ENCODE results near the gene SPINT3.
A peak's percentile ranks its signal among the peaks of the same experiment; 100 is the strongest.

Gene SPINT3

GRCh38 chr20:45509091-45509490, 6.3 kb downstream of the SPINT3 start:
- DNase-seq = no peak
- H3K27me3 ChIP-seq (replicated peaks; ENCODE audit: insufficient read depth, low read length) = no peaks in the 10 kb centered on the region
- H3K4me3 ChIP-seq (ENCODE audit: low read length) = no peak overlapping the region
- H3K79me2 ChIP-seq (ENCODE audit: low read length) = no peaks in the 10 kb centered on the region
- H3K9me3 ChIP-seq (replicated peaks; ENCODE audit: insufficient read depth, low read length) = no peaks in the 10 kb centered on the region
- H3K4me1 ChIP-seq (ENCODE audit: low read length) = peaks cover 20% of the 10 kb centered on the region
- TF ChIP-seq EZH2phosphoT487 (IDR thresholded peaks at IDR 0.05; ENCODE audit: low read length) (no peak), EZH2 (optimal IDR thresholded peaks at IDR 0.05; ENCODE audit: low read depth, low read length) (no peak)
- TF ChIP-seq, protein P1, sequence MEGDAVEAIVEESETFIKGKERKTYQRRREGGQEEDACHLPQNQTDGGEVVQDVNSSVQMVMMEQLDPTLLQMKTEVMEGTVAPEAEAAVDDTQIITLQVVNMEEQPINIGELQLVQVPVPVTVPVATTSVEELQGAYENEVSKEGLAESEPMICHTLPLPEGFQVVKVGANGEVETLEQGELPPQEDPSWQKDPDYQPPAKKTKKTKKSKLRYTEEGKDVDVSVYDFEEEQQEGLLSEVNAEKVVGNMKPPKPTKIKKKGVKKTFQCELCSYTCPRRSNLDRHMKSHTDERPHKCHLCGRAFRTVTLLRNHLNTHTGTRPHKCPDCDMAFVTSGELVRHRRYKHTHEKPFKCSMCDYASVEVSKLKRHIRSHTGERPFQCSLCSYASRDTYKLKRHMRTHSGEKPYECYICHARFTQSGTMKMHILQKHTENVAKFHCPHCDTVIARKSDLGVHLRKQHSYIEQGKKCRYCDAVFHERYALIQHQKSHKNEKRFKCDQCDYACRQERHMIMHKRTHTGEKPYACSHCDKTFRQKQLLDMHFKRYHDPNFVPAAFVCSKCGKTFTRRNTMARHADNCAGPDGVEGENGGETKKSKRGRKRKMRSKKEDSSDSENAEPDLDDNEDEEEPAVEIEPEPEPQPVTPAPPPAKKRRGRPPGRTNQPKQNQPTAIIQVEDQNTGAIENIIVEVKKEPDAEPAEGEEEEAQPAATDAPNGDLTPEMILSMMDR (IDR thresholded peaks at IDR 0.05; ENCODE audit: low read length) = no peak
- no peaks in the 10 kb centered on the region for H3K36me3 ChIP-seq (replicated peaks; ENCODE audit: insufficient read depth, low read length)
- H2AFZ ChIP-seq (ENCODE audit: low read length) = no peak overlapping the region
- no peaks in the 10 kb centered on the region for H4K20me1 ChIP-seq (ENCODE audit: insufficient read depth, low read length)
- peaks cover 9% of the 10 kb centered on the region; the same call in 1 of the 2 replicates for H3F3A ChIP-seq (ENCODE audit: insufficient read depth, low read length)
- H3K9me2 ChIP-seq (replicated peaks; ENCODE audit: insufficient read depth, low read length) = no peaks in the 10 kb centered on the region
- H3K4me2 ChIP-seq (ENCODE audit: low read depth, low read length) = no peak overlapping the region
- H3K27ac ChIP-seq (ENCODE audit: low read length) = no peak overlapping the region
- H3K9ac ChIP-seq (ENCODE audit: low read length) = no peak overlapping the region

DNA sequence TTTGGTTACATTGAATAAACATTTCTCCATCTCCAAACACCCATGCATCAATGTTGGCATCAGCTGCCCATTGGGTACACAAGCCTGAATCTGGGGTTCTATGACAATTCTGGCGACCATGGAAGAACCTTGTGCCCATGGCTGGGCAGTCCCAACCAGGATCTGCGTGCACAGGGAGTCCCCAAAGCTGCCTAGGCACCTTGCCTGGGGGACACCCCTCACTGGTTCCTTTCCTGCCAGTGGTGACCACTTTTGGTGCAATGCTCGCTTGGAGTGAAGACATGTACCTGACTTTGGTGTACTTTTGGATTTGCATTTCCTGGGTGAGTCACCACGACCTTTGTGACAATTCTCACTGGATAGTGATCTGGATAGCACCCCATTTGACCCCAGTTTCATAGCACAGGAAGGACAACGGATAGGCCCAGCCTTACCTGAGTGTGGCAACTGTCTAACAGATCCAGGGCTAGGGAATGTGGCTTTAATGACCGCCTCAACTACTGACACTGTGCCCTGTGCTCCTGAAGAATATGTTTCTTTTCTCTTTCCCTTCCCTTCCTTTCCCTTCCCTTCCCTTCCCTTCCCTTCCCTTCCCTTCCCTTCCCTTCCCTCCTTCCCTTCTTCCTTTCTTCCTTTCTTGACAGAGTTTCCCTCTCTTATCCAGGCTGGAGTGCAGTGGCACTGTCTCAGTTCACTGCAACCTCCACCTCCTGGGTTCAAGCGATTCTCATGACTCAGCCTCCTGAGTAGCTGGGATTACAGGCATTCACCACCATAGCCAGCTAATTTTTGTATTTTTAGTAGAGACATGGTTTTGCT, 7.1 kb downstream of the SPINT3 start:
- H3F3A ChIP-seq (ENCODE audit: insufficient read depth, low read length) = peaks cover 9% of the 10 kb centered on the region; the same call in 1 of the 2 replicates
- H4K20me1 ChIP-seq (ENCODE audit: insufficient read depth, low read length) = no peaks in the 10 kb centered on the region
- TF ChIP-seq EZH2phosphoT487 (IDR thresholded peaks at IDR 0.05; ENCODE audit: low read length) (no peak), EZH2 (optimal IDR thresholded peaks at IDR 0.05; ENCODE audit: low read depth, low read length) (no peak)
- TF ChIP-seq, protein P1 (IDR thresholded peaks at IDR 0.05; ENCODE audit: low read length) = no peak
- no peaks in the 10 kb centered on the region for H3K9me3 ChIP-seq (replicated peaks; ENCODE audit: insufficient read depth, low read length)
- no peak overlapping the region for H3K27ac ChIP-seq (ENCODE audit: low read length)
- H3K4me1 ChIP-seq (ENCODE audit: low read length) = peaks cover 20% of the 10 kb centered on the region
- H3K27me3 ChIP-seq (replicated peaks; ENCODE audit: insufficient read depth, low read length) = no peaks in the 10 kb centered on the region
- no peak overlapping the region for H3K9ac ChIP-seq (ENCODE audit: low read length)
- no peak overlapping the region for H3K4me3 ChIP-seq (ENCODE audit: low read length)
- no peak for DNase-seq
- no peaks in the 10 kb centered on the region for H3K9me2 ChIP-seq (replicated peaks; ENCODE audit: insufficient read depth, low read length)
- H3K36me3 ChIP-seq (replicated peaks; ENCODE audit: insufficient read depth, low read length) = no peaks in the 10 kb centered on the region
- H2AFZ ChIP-seq (ENCODE audit: low read length) = no peak overlapping the region
- no peaks in the 10 kb centered on the region for H3K79me2 ChIP-seq (ENCODE audit: low read length)
- no peak overlapping the region for H3K4me2 ChIP-seq (ENCODE audit: low read depth, low read length)

DNA sequence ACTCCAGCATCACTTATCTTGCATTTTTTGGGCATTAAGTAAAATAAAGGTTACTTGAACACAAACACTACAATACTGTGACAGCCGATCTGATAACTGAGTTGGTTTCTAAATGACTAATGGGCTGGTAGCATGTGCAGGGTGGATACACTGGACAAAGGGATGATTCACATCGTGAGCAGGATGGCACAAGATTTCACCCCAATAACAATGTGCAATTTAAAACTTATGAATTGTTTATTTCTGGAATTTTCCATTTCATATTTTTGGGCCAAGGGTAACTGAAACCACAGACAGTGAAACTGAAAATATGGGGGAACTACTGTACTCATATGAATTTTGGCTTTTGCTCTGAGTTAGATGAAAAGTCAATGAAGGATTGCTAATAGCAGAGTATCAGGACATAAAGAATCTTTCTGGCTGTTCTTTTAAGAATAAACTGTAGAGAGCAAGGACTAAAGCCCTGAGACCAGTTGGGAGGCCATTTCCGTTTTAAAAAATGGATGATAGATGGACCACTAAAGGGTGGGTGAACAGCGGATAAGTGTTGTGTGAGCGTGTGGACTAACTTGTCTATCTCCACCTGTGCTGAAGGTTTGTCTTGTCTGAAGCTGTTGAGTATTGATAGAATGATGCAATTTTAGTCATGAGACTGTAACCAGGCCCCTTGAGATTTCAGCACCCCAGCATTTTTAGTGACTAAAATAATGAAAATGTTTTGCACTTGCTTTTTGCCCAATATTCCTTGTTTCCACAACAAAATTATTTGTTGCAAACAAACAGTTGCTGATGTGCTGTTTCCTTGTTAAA, 8.2 kb downstream of the SPINT3 start:
- Histone ChIP-seq H2AFZ (ENCODE audit: low read length) (no peak overlapping the region), H3K9me2 (replicated peaks; ENCODE audit: insufficient read depth, low read length) (no peaks in the 10 kb centered on the region), H3K27ac (ENCODE audit: low read length) (peak overlapping the region; percentile 14; the same call in 1 of the 2 replicates), H3K9ac (ENCODE audit: low read length) (no peak overlapping the region), H4K20me1 (ENCODE audit: insufficient read depth, low read length) (no peaks in the 10 kb centered on the region), H3K4me3 (ENCODE audit: low read length) (no peak overlapping the region), H3K36me3 (replicated peaks; ENCODE audit: insufficient read depth, low read length) (no peaks in the 10 kb centered on the region), H3K27me3 (replicated peaks; ENCODE audit: insufficient read depth, low read length) (no peaks in the 10 kb centered on the region), H3F3A (ENCODE audit: insufficient read depth, low read length) (peaks cover 9% of the 10 kb centered on the region; the same call in 1 of the 2 replicates), H3K9me3 (replicated peaks; ENCODE audit: insufficient read depth, low read length) (no peaks in the 10 kb centered on the region), H3K79me2 (ENCODE audit: low read length) (no peaks in the 10 kb centered on the region), H3K4me1 (ENCODE audit: low read length) (peaks cover 20% of the 10 kb centered on the region), H3K4me2 (ENCODE audit: low read depth, low read length) (peak overlapping the region; percentile 25; the same call in 1 of the 2 replicates)
- TF ChIP-seq EZH2phosphoT487 (IDR thresholded peaks at IDR 0.05; ENCODE audit: low read length) = no peak
- TF ChIP-seq, protein P1 (IDR thresholded peaks at IDR 0.05; ENCODE audit: low read length) = no peak
- no peak for TF ChIP-seq EZH2 (optimal IDR thresholded peaks at IDR 0.05; ENCODE audit: low read depth, low read length)
- DNase-seq = peak; percentile 45

Data from MM.1S (cell line).